H1 (cell line): Measurements from ENCODE around the gene C19orf67. TPM values are rescaled to one million over a fixed set of nuclear protein-coding genes. Genes with fewer than 3 reads are reported as not detected.

Source experiments
- CTCF ChIA-PET: fragments of 300-600 bp; sonication (Branson Sonifier 250); formaldehyde crosslinking; loops from one replicate; lab custom pipeline; 2021; ENCODE audit not compliant: partially characterized antibody; lab: Charles Lee
- POLR2A ChIA-PET: fragments of 300-600 bp; sonication (Branson Sonifier 250); formaldehyde crosslinking; loops from one replicate; lab custom pipeline; 2021; ENCODE audit warnings: inconsistent platforms; ENCODE audit not compliant: partially characterized antibody; lab: Charles Lee
- DNase-seq, 2 experiments: peaks; one replicate each; pipeline versions ENCODE4 v3.0.0 to v3.0.0-alpha.2; 2010 to 2022; ENCODE audit warnings: low spot score in 2 of 2, low read depth in 1 of 2, mixed read lengths in 1 of 2
- FAIRE-seq: peaks from 2 replicates; lab custom pipeline; 2011; peaks lifted over from hg19 to GRCh38; lab: Jason Lieb, UNC
- H2AFZ ChIP-seq: 2 replicates; pipeline ENCODE4 v1.8.1; 2012; ENCODE audit warnings: low read length, inconsistent platforms
- H2AK5ac ChIP-seq: 2 replicates; pipeline ENCODE4 v1.6.1; 2013; ENCODE audit warnings: low read depth, low read length
- H2BK120ac ChIP-seq: replicated peaks from 2 replicates; pipeline ENCODE3; 2013; ENCODE audit warnings: low read depth, low read length, inconsistent platforms
- H2BK12ac ChIP-seq: 2 replicates; pipeline ENCODE4 v1.6.1; 2013; ENCODE audit warnings: low read depth, low read length
- H2BK15ac ChIP-seq: 2 replicates; pipeline ENCODE4 v1.6.1; 2013; ENCODE audit warnings: low read length
- H2BK20ac ChIP-seq: 2 replicates; pipeline ENCODE4 v1.6.1; 2013; ENCODE audit warnings: low read length
- H2BK5ac ChIP-seq: 2 replicates; pipeline ENCODE4 v1.6.1; 2013; ENCODE audit warnings: low read depth, low read length
- H3K14ac ChIP-seq: 2 replicates; pipeline ENCODE4 v1.6.1; 2013; ENCODE audit warnings: inconsistent platforms; ENCODE audit not compliant: insufficient read length
- H3K18ac ChIP-seq: 2 replicates; pipeline ENCODE4 v1.6.1; 2013; ENCODE audit warnings: low read length; ENCODE audit errors: extremely low read depth
- H3K23ac ChIP-seq: 2 replicates; pipeline ENCODE4 v1.6.1; 2013; ENCODE audit warnings: inconsistent platforms; ENCODE audit not compliant: insufficient read length
- H3K23me2 ChIP-seq: 2 replicates; pipeline ENCODE4 v1.6.1; 2013; ENCODE audit warnings: low read depth, low read length
- H3K27ac ChIP-seq: 2 replicates; pipeline ENCODE4 v1.6.1; 2011; ENCODE audit warnings: low read depth, low read length, inconsistent platforms
- H3K27me3 ChIP-seq, 4 experiments: replicated peaks in 1 of 4; 1 replicate in 1 of 4; 2 replicates in 3 of 4; pipeline versions ENCODE4 v1.6.1 to v1.8.1; 2011 to 2013; ENCODE audit warnings: low read length in 3 of 4, mild to moderate bottlenecking in 3 of 4, inconsistent platforms in 2 of 4, mixed read lengths in 2 of 4, moderate library complexity in 1 of 4; ENCODE audit not compliant: control insufficient read depth in 3 of 4, insufficient read depth in 3 of 4; ENCODE audit errors: extremely low read depth in 1 of 4
- H3K36me3 ChIP-seq, 4 experiments: 2 replicates each; pipeline versions ENCODE4 v1.6.1 to v1.8.1; 2011 to 2013; ENCODE audit warnings: mild to moderate bottlenecking in 4 of 4, low read length in 3 of 4, moderate library complexity in 2 of 4, control low read depth in 1 of 4, inconsistent platforms in 1 of 4; ENCODE audit not compliant: insufficient read depth in 4 of 4, control insufficient read depth in 2 of 4
- H3K4ac ChIP-seq: replicated peaks from 2 replicates; pipeline ENCODE3; 2013; ENCODE audit warnings: low read length, low read depth, mixed read lengths, inconsistent platforms; ENCODE audit not compliant: insufficient read length
- H3K4me1 ChIP-seq, 4 experiments: replicated peaks in 1 of 4; 1 replicate in 1 of 4; 2 replicates in 3 of 4; pipeline versions ENCODE4 v1.6.1 to v1.8.1; 2011 to 2013; ENCODE audit warnings: low read length in 3 of 4, inconsistent platforms in 2 of 4, mixed read lengths in 1 of 4; ENCODE audit not compliant: insufficient read depth in 4 of 4, control insufficient read depth in 3 of 4
- H3K4me2 ChIP-seq, 2 experiments: 2 replicates each; pipeline versions ENCODE4 v1.6.1 to v1.8.1; 2011 to 2013; ENCODE audit warnings: low read depth in 2 of 2, low read length in 2 of 2, control low read depth in 1 of 2, inconsistent platforms in 1 of 2, mild to moderate bottlenecking in 1 of 2; ENCODE audit not compliant: insufficient read depth in 1 of 2
- H3K4me3 ChIP-seq, 4 experiments: fragments of 200-600, 300-600 bp in 1 of 4; sonication (generic), shearing (Covaris generic), sonication (Bioruptor Twin) in 1 of 4; 2 replicates each; pipeline versions ENCODE4 v1.5.1 to v1.8.1; 2011 to 2016; ENCODE audit warnings: low read length in 4 of 4, low read depth in 3 of 4, control low read depth in 2 of 4, inconsistent platforms in 2 of 4, mild to moderate bottlenecking in 2 of 4, mixed read lengths in 1 of 4, moderate library complexity in 1 of 4; ENCODE audit not compliant: insufficient read depth in 2 of 4; ENCODE audit errors: extremely low read depth in 1 of 4
- H3K56ac ChIP-seq: replicated peaks from 2 replicates; pipeline ENCODE3; 2013; ENCODE audit warnings: low read depth, mild to moderate bottlenecking, mixed read lengths, low read length, inconsistent platforms; ENCODE audit not compliant: insufficient read length
- H3K79me1 ChIP-seq: 2 replicates; pipeline ENCODE4 v1.6.1; 2013; ENCODE audit warnings: low read depth, low read length, control low read depth
- H3K79me2 ChIP-seq, 2 experiments: 2 replicates each; pipeline versions ENCODE4 v1.6.1 to v1.8.1; 2012 to 2013; ENCODE audit warnings: low read length in 2 of 2, mild to moderate bottlenecking in 2 of 2, inconsistent platforms in 1 of 2; ENCODE audit not compliant: insufficient read depth in 2 of 2, control insufficient read depth in 1 of 2
- H3K9ac ChIP-seq, 4 experiments: replicated peaks in 1 of 4; 1 replicate in 1 of 4; 2 replicates in 3 of 4; pipeline versions ENCODE4 v1.6.1 to v1.8.1; 2011 to 2013; ENCODE audit warnings: low read depth in 3 of 4, low read length in 3 of 4, control low read depth in 2 of 4, mild to moderate bottlenecking in 2 of 4, moderate library complexity in 2 of 4, inconsistent platforms in 1 of 4; ENCODE audit errors: extremely low read depth in 1 of 4
- H3K9me3 ChIP-seq, 2 experiments: 2 replicates each; pipeline versions ENCODE4 v1.6.1 to v1.8.1; 2012 to 2013; ENCODE audit warnings: mild to moderate bottlenecking in 2 of 2, moderate library complexity in 2 of 2, control low read depth in 1 of 2, inconsistent platforms in 1 of 2, low read depth in 1 of 2, low read length in 1 of 2, mixed read lengths in 1 of 2; ENCODE audit not compliant: insufficient read depth in 2 of 2
- H4K20me1 ChIP-seq, 2 experiments: replicated peaks in 1 of 2; 2 replicates each; pipeline versions ENCODE3 to v1.8.1; 2011 to 2013; ENCODE audit warnings: inconsistent platforms in 2 of 2, low read length in 2 of 2, mild to moderate bottlenecking in 1 of 2; ENCODE audit not compliant: insufficient read depth in 2 of 2, control insufficient read depth in 1 of 2
- H4K5ac ChIP-seq: 2 replicates; pipeline ENCODE4 v1.6.1; 2013; ENCODE audit warnings: low read length, low read depth, mixed read lengths, inconsistent platforms; ENCODE audit not compliant: insufficient read length
- H4K8ac ChIP-seq: 2 replicates; pipeline ENCODE4 v1.8.0; 2013; ENCODE audit warnings: mild to moderate bottlenecking, moderate library complexity, low read length, inconsistent platforms; ENCODE audit not compliant: insufficient read depth; ENCODE audit errors: extremely low read depth
- H4K91ac ChIP-seq: replicated peaks from 2 replicates; pipeline ENCODE3; 2013; ENCODE audit warnings: low read length, mixed read lengths, inconsistent platforms; ENCODE audit not compliant: insufficient read length
- CTCF ChIP-seq, 3 experiments: IDR thresholded peaks; 1 replicate in 2 of 3; 2 replicates in 1 of 3; pipeline versions ENCODE4 v1.5.1 to v1.6.1; 2011; ENCODE audit warnings: low read length in 3 of 3, mild to moderate bottlenecking in 3 of 3, inconsistent platforms in 2 of 3, low read depth in 1 of 3, moderate library complexity in 1 of 3; ENCODE audit not compliant: insufficient read depth in 1 of 3; ENCODE audit errors: control extremely low read depth in 1 of 3
- RAD21 ChIP-seq, 2 experiments: IDR thresholded peaks in 1 of 2; conservative IDR thresholded peaks in 1 of 2; 2 replicates each; pipeline ENCODE4 v1.6.1; 2011; ENCODE audit warnings: low read depth in 2 of 2, low read length in 2 of 2, improper control_type of control experiment in 1 of 2, inconsistent platforms in 1 of 2, mild to moderate bottlenecking in 1 of 2, moderate library complexity in 1 of 2
- RXRA ChIP-seq: IDR thresholded peaks from 2 replicates; pipeline ENCODE4 v1.6.1; 2011; ENCODE audit warnings: low read depth, mild to moderate bottlenecking, low read length, moderate library complexity; ENCODE audit not compliant: insufficient read depth
- WGBS, 2 experiments: shearing (Covaris generic) in 1 of 2; methylation state at CpG; one replicate each; pipeline versions ENCODE4 v1.1.6 to v1.1.7; 2013 to 2015; ENCODE audit warnings: low lambda C conversion rate in 2 of 2, mixed read lengths in 2 of 2, inconsistent platforms in 1 of 2, low coverage in 1 of 2, missing lambda C conversion rate in 1 of 2; ENCODE audit not compliant: insufficient replicate concordance in 2 of 2, insufficient coverage in 1 of 2, insufficient read length in 1 of 2; ENCODE audit errors: extremely low coverage in 1 of 2, missing lambda C conversion rate in 1 of 2; 5-methylcytosine and 5-hydroxymethylcytosine counted together
- polyA plus RNA-seq, 7 experiments: library from polyadenylated mRNA; depleted of rRNA in 3 of 7; stranded (reverse) in 5 of 7; unstranded in 2 of 7; fragments of >200 nt in 5 of 7; fragments of 200-250 nt in 2 of 7; gene quantifications; 1 replicate in 5 of 7; 2 replicates in 1 of 7; 4 replicates in 1 of 7; pipeline versions ENCODE4 v1.2.1 to v1.2.3, GENCODE V29; 2011 to 2013; ENCODE audit warnings: missing spikeins in 2 of 7, mixed read lengths in 2 of 7
- total RNA-seq: library from RNA; stranded (reverse); fragmentation: NEBNext Ultra II Directional; extraction: Animal tissue kit (Norgen Biotek cat#: 25700); gene quantifications from 2 replicates; pipeline ENCODE4 v1.2.1, GENCODE V29; 2021

C19orf67 gene
- total and polyA plus RNA-seq, 2 of the 8 experiments (the other 6 are each of a cell fraction or from before 2014, with no cell fraction given): 0.12 TPM; not detected in 1

- no peak for FAIRE-seq
- H3K36me3 ChIP-seq: no peaks in the 10 kb centered on the region
- CTCF ChIA-PET: interaction anchor here (0.9 to 7.6 kb wide), 5 partner anchors 13 to 53 kb away, joined by 3 to 105 read pairs (median 3); partner anchors contain the start of genes ASF1B and PRKACA
Observed at GRCh38 chr19:14097532-14098151, 12.1 kb upstream of the C19orf67 start.

More at GRCh38 chr19:14097532-14098151, 12.1 kb upstream of the C19orf67 start:
- WGBS, 2 experiments: 89% methylated on average over 21 of the region's 21 CpGs; no CpG with 5 or more reads in 1 of the 2 experiments
- H4K5ac ChIP-seq: no peak overlapping the region
- H2BK15ac ChIP-seq: no peak overlapping the region
- no peaks in the 10 kb centered on the region for H3K23me2 ChIP-seq
- H3K4ac ChIP-seq: no peak overlapping the region
- H4K8ac ChIP-seq: no peak overlapping the region
- H3K27me3 ChIP-seq: no peaks in the 10 kb centered on the region; a peak in 2 of 7 replicates
- no peak overlapping the region for H3K18ac ChIP-seq
- POLR2A ChIA-PET: no interaction called here
- H3K79me1 ChIP-seq: no peaks in the 10 kb centered on the region
- TF ChIP-seq RXRA: no peak
- peak; percentile 50 to 65 for TF ChIP-seq RAD21 (IDR thresholded peaks at IDR 0.05 in 1 of 2, conservative IDR thresholded peaks at IDR 0.05 in 1 of 2; ENCODE audit: low read depth in 2 of 2, low read length in 2 of 2)
- peak; percentile 57 to 64 (median 62) for TF ChIP-seq CTCF (IDR thresholded peaks at IDR 0.05; ENCODE audit: control extremely low read depth in 1 of 3, insufficient read depth in 1 of 3, low read depth in 1 of 3, low read length in 3 of 3)
- H3K23ac ChIP-seq: no peak overlapping the region
- H2BK20ac ChIP-seq: no peak overlapping the region
- H3K56ac ChIP-seq: no peak overlapping the region
- H3K14ac ChIP-seq: no peak overlapping the region
- peaks cover 0 to under 1% (median 0%) of the 10 kb centered on the region in 4 experiments; a peak in 1 of 7 replicates for H3K4me1 ChIP-seq
- peaks cover 0 to 8% of the 10 kb centered on the region in 2 experiments for H4K20me1 ChIP-seq
- no peak overlapping the region for H2AK5ac ChIP-seq
- H2BK12ac ChIP-seq: no peak overlapping the region
- H2BK5ac ChIP-seq: no peak overlapping the region
- no peak overlapping the region for H2AFZ ChIP-seq
- no peak overlapping the region for H3K4me3 ChIP-seq
- H3K9ac ChIP-seq: no peak overlapping the region
- peaks cover 8% of the 10 kb centered on the region in 2 experiments; a peak in 3 of 4 replicates for H3K9me3 ChIP-seq
- no peak overlapping the region for H3K27ac ChIP-seq
- DNase-seq: no peak
- H3K79me2 ChIP-seq: no peaks in the 10 kb centered on the region
- no peak overlapping the region for H2BK120ac ChIP-seq
- no peak overlapping the region for H4K91ac ChIP-seq
- no peak overlapping the region for H3K4me2 ChIP-seq
